H1 (cell line): ENCODE data around the gene HTR3D. TPM values are rescaled to one million over a fixed set of nuclear protein-coding genes. Genes with fewer than 3 reads are reported as not detected.

Source experiments
- CBX5 ChIP-seq: fragments of 300-800, 300-1000 bp; sonication (generic); IDR thresholded peaks from 2 replicates; pipeline ENCODE4 v1.7.1; 2016; ENCODE audit warnings: antibody characterized with exemption, low read length, low read depth
- CHD7 ChIP-seq: fragments of 300-600 bp; sonication (generic); IDR thresholded peaks from 2 replicates; pipeline ENCODE4 v1.7.1; 2012; ENCODE audit warnings: low read length, moderate library complexity, mild to moderate bottlenecking, inconsistent platforms; ENCODE audit not compliant: insufficient replicate concordance
- POU5F1 ChIP-seq: IDR thresholded peaks from 2 replicates; pipeline ENCODE4 v1.6.1; 2011; ENCODE audit warnings: low read depth, mild to moderate bottlenecking, low read length, moderate library complexity
- TAF7 ChIP-seq: optimal IDR thresholded peaks from 2 replicates; pipeline ENCODE3; 2011; ENCODE audit warnings: low read depth, mild to moderate bottlenecking, inconsistent platforms, low read length, moderate library complexity, borderline replicate concordance
- polyA plus RNA-seq, 7 experiments: library from polyadenylated mRNA; depleted of rRNA in 3 of 7; stranded (reverse) in 5 of 7; unstranded in 2 of 7; fragments of >200 nt in 5 of 7; fragments of 200-250 nt in 2 of 7; gene quantifications; 1 replicate in 5 of 7; 2 replicates in 1 of 7; 4 replicates in 1 of 7; pipeline versions ENCODE4 v1.2.1 to v1.2.3, GENCODE V29; 2011 to 2013; ENCODE audit warnings: missing spikeins in 2 of 7, mixed read lengths in 2 of 7
- total RNA-seq: library from RNA; stranded (reverse); fragmentation: NEBNext Ultra II Directional; extraction: Animal tissue kit (Norgen Biotek cat#: 25700); gene quantifications from 2 replicates; pipeline ENCODE4 v1.2.1, GENCODE V29; 2021

Gene HTR3D
- total and polyA plus RNA-seq, 2 of the 8 experiments (the other 6 are each of a cell fraction or from before 2014, with no cell fraction given), result not detected

- TF ChIP-seq CHD7 (no peak), CBX5 (no peak), POU5F1 (no peak), TAF7 (no peak)
- TF ChIP-seq, all 59 proteins: peak for 0
Measured at GRCh38 chr3:184011230-184011876, 20.2 kb upstream of the HTR3D start (continued).
